LNCaP clone FGC (cell line): Measurements from ENCODE around the gene ATRNL1.

Experiments used
- DNase-seq: peaks from one replicate; pipeline ENCODE4 v3.0.0-alpha.2; 2011; ENCODE audit warnings: low read depth
- H3K4me3 ChIP-seq: 2 replicates; pipeline ENCODE4 v1.5.1; 2011; ENCODE audit warnings: mild to moderate bottlenecking, low read depth, low read length, control low read depth
- CTCF ChIP-seq: IDR thresholded peaks from 2 replicates; pipeline ENCODE4 v1.5.1; 2012; ENCODE audit warnings: mild to moderate bottlenecking; ENCODE audit not compliant: control insufficient read depth, insufficient read depth; ENCODE audit errors: extremely low read depth

ATRNL1 gene

DNA sequence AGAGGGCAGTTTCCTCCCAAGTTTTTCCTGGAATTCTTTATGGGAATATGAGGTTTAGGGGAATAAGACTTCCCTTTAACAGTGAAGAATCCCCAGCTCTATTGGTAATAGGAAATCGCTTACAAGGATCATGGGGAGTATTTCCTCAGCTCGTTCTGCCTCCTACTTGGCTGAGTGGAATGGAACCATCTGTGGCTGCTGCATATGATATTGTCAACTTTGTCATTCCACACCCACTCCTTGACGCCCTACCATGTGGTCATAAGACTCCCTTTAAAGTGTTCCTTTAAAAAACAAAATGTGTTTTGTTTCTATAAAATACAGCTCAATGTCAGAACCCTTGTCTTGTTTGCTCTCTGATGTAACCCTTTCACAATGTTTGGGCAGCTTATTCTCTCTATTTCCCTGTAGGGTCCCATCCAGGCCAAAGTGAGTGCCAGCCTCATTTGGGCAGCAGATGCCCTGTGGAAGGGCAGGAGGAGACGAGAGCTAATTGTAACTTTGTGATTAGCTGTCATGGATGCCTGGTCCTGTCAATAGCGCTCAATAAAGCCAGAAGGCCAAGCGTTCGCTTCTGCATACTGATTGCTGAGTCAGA is 33.8 kb upstream of the ATRNL1 start:
- no peak for DNase-seq
- H3K4me3 ChIP-seq, result no peak overlapping the region

DNA sequence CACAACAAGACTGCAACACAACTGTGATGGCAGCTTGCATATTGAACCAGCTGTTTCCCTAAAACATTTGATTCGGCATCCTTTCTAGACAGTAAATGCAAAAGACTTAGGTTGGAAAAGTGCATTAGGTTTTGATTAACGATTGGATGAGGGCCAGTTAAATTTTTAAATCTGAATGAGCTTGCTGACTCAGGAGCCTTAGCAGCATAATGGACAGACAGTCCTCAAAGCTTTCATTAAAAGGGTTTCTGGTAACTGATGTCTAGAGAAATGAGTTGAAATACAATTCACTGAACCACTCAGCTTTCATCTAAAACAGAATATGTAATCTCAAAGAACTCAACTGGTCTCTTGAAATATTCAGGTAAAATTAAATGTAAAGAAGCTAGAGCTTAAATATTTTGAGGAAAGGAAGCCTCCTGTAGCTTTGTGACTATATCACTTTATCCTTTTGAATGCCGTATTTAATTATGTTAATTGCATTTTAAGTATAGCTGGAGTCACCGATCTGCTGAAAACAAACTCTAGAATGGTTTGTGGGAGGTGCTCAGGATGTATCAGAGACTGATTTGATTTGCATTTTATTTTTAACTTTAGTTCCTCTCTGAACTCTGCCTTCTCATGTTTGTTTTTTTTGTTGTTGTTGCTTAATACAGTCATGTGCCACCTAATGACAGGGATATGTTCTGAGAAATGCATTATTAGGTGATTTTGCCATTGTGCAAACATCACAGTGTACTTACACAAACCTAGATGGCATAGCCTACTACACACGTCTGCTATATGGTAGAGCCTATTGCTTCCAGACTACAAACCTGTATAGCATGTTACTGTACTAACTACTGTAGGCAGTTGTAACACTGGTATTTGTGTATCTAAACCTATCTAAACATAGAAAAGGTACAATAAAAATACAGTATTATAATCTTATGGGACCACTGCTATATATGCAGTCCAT is 29.2 kb upstream of the ATRNL1 start:
- peak; percentile 2 for DNase-seq
- TF ChIP-seq CTCF, result no peak
- H3K4me3 ChIP-seq, result no peak overlapping the region

More for the DNA sequence above, 33.8 kb upstream of the ATRNL1 start:
- no peak for TF ChIP-seq CTCF

DNA sequence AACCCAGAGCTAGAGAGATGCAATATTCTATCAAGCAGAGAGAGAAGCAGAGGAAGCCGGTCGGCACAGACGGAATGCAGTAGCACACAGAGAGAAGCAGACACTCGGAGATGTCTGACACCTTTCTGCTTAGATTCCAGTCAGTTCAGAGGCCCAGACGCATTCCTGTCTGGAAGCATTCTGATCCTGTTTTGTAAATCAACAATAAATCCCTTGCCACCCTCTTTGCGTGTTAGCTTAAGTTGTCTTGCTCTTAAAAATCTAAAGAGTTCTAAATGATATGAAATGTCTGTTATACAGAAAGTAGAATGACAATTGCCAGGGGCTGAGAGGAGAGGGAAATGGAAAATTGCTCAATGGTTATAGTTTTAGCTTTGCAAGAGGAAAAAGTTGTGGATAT is 27.4 kb upstream of the ATRNL1 start:
- no peak overlapping the region for H3K4me3 ChIP-seq
- no peak for DNase-seq
- TF ChIP-seq CTCF, result no peak

DNA sequence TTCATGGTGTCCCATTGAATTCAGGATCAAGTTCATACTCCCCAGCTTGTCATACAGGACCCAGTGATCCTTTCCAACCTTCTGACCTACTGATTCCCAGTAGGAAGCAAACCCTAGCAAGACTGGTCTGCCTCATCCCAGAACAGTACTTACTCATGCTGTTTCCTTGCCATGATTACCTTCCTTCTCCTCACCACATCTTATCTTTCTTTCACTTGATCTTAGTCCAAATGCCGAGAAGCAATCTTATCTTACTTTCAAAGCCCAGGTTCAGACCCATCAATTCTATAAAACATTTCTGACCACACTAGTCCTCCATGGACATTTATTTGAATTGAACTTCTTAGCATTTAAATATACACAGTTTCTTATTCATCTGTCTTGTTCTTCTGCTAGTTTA is 26.6 kb upstream of the ATRNL1 start:
- no peak for DNase-seq
- no peak for TF ChIP-seq CTCF
- H3K4me3 ChIP-seq, result no peak overlapping the region

DNA sequence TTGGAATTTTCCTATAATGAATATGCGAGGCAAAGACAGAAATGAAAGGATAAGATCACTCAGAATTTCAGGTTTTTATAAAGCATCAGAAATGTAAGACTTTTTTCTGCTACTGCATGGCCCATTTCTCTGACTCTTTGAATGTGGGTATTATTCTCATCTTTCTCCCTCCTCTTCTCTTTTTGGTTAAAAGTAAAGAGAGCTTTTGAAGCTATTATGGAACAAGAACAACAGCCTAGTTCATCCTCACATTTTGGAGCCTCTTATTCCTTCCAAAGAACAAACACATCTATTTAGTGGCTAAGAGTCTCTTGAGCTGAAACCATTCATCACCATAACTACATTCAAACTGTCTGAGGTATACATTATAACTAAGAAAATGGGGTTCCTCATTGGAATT is 19.4 kb upstream of the ATRNL1 start:
- TF ChIP-seq CTCF, result no peak
- no peak for DNase-seq

DNA sequence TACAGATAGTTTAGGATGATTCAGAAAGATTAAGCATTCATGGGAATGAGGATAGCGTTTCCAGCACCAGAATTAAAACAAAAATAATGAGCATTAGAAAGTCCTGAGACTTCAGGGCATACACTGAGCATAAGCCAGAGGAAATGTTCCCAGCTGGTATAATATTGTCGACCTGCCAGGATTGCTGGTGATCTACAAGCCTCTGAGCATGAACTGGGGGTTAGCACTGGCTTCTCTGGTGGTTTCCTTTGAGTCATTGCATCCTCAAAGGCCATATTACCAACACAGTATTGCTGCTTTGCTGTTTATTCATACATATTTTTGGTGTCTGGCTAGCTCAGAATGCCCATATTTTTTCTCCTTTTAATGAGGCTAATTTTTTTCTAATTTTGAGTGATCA is 10.7 kb upstream of the ATRNL1 start:
- no peak for TF ChIP-seq CTCF
- no peak for DNase-seq
- no peak overlapping the region for H3K4me3 ChIP-seq

More for the DNA sequence above, 19.4 kb upstream of the ATRNL1 start:
- H3K4me3 ChIP-seq, result no peak overlapping the region
